Measurements from ENCODE around the gene MBNL2. TPM values are rescaled to one million over a fixed set of nuclear protein-coding genes. Genes with fewer than 3 reads are reported as not detected.
"Not testable (repeated sequence)": the region's sequence is repeated elsewhere in the genome, so short reads cannot be mapped to it uniquely, and the experiment has no call there.

MBNL2 gene
- polyA plus RNA-seq, 1 experiment: 44.0 TPM

DNA sequence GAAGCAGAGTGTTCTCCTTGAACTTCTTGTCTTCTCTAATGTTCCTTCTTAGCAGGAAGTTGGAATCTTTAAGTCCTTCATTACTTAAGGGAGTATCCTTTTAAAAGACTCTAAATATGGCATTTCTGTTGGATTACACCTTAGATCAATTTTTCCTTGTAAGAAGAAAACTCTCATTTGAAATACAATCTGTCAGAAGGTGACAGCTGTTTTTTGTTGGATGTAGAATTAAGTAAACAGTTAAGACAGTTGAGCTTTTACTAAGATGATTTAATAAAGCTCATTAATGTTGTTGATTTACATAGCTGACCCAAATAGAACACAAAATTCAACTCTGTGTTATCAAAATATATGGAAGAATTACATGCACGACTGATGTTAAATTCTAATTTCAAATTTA lies 16.7 kb upstream of the MBNL2 start:
- DNase-seq (ENCODE audit: low read depth, low spot score): no peak
- Histone ChIP-seq H3K27ac (ENCODE audit: low read depth, low read length) (no peak overlapping the region), H3K9me3 (ENCODE audit: control insufficient read depth, insufficient read depth, low read length) (no peaks in the 10 kb centered on the region), H3K27me3 (ENCODE audit: control insufficient read depth, insufficient read depth, low read length) (no peaks in the 10 kb centered on the region), H3K4me3 (ENCODE audit: low read depth, low read length) (no peak overlapping the region)
- ChIA-PET CTCF (interaction anchor here (2.1 to 2.4 kb wide), 2 partner anchors 95 to 187 kb away, joined by 6 to 12 read pairs; no protein-coding TSS in a partner anchor), POLR2A (interaction anchor here (1.2 kb wide), 1 partner anchor 16 kb away, joined by 5 read pairs; the partner anchor contains the start of gene MBNL2)
- no peak for TF ChIP-seq CTCF (IDR thresholded peaks at IDR 0.05; ENCODE audit: low read depth, low read length)

DNA sequence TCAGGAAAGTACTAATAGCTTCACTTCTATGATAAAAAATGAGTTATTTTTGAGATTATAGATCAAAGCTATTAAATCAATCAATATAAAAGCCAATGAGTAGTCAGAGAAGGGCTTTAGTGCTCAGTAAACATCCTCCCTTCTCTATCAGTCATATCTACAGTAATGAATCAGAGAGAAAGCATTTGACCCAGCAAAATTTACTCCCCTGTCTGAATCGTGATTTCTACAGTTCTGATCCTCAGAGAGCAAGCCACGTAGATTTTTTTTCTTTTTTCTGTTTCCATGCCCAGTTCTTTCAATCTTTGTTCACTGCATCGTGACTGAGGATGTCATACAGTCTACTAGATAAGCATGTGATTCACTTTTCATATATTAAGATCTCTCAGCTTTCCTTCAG lies 16.2 kb upstream of the MBNL2 start:
- H3K27me3 ChIP-seq (ENCODE audit: control insufficient read depth, insufficient read depth, low read length): no peaks in the 10 kb centered on the region
- no peak overlapping the region for H3K27ac ChIP-seq (ENCODE audit: low read depth, low read length)
- DNase-seq (ENCODE audit: low read depth, low spot score): no peak
- TF ChIP-seq CTCF (IDR thresholded peaks at IDR 0.05; ENCODE audit: low read depth, low read length): no peak
- ChIA-PET CTCF (interaction anchor here (0.8 to 2.4 kb wide), 3 partner anchors 80 to 188 kb away, joined by 5 to 12 read pairs (median 6); no protein-coding TSS in a partner anchor), POLR2A (interaction anchor here (1.2 kb wide), 1 partner anchor 16 kb away, joined by 5 read pairs; the partner anchor contains the start of gene MBNL2)
- H3K4me3 ChIP-seq (ENCODE audit: low read depth, low read length): no peak overlapping the region
- no peaks in the 10 kb centered on the region for H3K9me3 ChIP-seq (ENCODE audit: control insufficient read depth, insufficient read depth, low read length)

DNA sequence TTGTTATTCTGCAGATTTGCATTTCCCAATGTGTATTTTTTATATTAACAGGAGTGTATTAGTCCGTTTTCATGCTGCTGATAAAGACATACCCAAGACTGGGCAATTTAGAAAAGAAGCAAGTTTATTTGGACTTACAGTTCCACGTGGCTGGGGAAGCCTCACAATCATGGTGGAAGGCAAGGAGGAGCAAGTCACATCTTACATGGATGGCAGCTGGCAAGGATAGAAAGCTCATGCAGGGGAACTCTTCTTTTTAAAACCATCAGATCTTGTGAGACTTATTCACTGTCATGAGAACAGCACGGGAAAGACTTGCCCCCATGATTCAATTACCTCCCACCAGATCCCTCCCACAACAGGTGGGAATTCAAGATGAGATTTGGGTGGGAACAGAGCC lies 14.9 kb upstream of the MBNL2 start:
- H3K9me3 ChIP-seq (ENCODE audit: control insufficient read depth, insufficient read depth, low read length); DNase-seq (ENCODE audit: low read depth, low spot score); H3K27ac ChIP-seq (ENCODE audit: low read depth, low read length); CTCF ChIA-PET; H3K4me3 ChIP-seq (ENCODE audit: low read depth, low read length); POLR2A ChIA-PET; H3K27me3 ChIP-seq (ENCODE audit: control insufficient read depth, insufficient read depth, low read length): not testable (repeated sequence)

DNA sequence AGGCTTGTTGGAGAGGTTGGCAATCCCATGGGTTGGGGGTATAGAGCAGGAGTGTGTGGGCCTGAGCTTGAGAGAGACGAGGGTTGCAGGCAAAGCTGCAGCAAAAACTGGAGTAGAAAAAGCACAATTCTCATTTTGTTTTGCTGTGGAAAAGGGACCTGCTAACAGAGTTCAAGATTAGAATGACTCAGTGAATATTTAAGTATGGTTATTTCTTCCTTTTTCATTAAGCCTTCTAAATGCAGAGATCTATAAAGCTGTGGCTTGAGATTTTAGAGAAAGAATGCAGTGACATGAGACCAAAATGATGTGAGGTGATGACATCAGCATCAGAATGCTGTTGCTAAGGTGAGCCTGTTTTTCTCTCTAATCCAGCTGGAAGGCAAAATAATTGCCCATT lies 10.8 kb upstream of the MBNL2 start:
- Histone ChIP-seq H3K4me3 (ENCODE audit: low read depth, low read length) (no peak overlapping the region), H3K9me3 (ENCODE audit: control insufficient read depth, insufficient read depth, low read length) (no peaks in the 10 kb centered on the region), H3K27me3 (ENCODE audit: control insufficient read depth, insufficient read depth, low read length) (no peaks in the 10 kb centered on the region), H3K27ac (ENCODE audit: low read depth, low read length) (no peak overlapping the region)
- no peak for TF ChIP-seq CTCF (IDR thresholded peaks at IDR 0.05; ENCODE audit: low read depth, low read length)
- POLR2A ChIA-PET: no interaction called here
- CTCF ChIA-PET: interaction anchor here (0.8 to 4.0 kb wide), 8 partner anchors 12 to 193 kb away, joined by 3 to 114 read pairs (median 5); no protein-coding TSS in a partner anchor
- DNase-seq (ENCODE audit: low read depth, low spot score): no peak

DNA sequence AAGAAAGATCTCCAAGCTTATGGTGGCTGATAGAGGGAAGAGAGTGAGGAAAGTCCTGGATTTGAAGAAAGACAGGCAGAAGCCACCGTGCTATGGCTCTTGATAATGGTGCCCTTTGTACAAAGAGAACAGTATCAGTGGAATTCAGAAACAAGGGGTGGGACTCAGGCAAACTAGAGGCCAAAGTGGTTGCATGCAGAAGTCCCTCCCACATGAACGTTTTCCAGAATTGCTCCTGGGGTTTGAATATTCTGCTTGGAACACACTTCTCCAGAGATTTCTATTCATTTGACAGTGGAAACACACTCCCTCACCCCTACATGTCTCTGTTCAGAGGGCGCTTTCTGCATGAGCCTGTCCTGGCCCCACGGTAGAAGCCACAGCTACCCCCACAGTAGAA lies 10.1 kb upstream of the MBNL2 start:
- H3K4me3 ChIP-seq (ENCODE audit: low read depth, low read length): no peak overlapping the region
- H3K27ac ChIP-seq (ENCODE audit: low read depth, low read length): no peak overlapping the region
- ChIA-PET CTCF (interaction anchor here (0.8 to 4.0 kb wide), 14 partner anchors 10 to 194 kb away, joined by 3 to 114 read pairs (median 6); partner anchors contain the start of gene MBNL2), POLR2A (no interaction called here)
- no peak for DNase-seq (ENCODE audit: low read depth, low spot score)
- H3K9me3 ChIP-seq (ENCODE audit: control insufficient read depth, insufficient read depth, low read length): no peaks in the 10 kb centered on the region
- TF ChIP-seq CTCF (IDR thresholded peaks at IDR 0.05; ENCODE audit: low read depth, low read length): no peak
- no peaks in the 10 kb centered on the region for H3K27me3 ChIP-seq (ENCODE audit: control insufficient read depth, insufficient read depth, low read length)
